ENCODE results near the gene PFKFB3.
"Not testable (repeated sequence)": the region's sequence is repeated elsewhere in the genome, so short reads cannot be mapped to it uniquely, and the experiment has no call there.

Gene PFKFB3

GRCh38 chr10:6280291-6280690 is 77.6 kb downstream of the PFKFB3 start:
- no peak for TF ChIP-seq CTCF (IDR thresholded peaks at IDR 0.05; ENCODE audit: extremely low read depth, insufficient read depth, missing control alignments)
- no peak for DNase-seq (ENCODE audit: low spot score)
- in situ Hi-C loops (cut with MboI; ENCODE audit: low pct_unique_long_range_greater_than_20kb, low sequenced_read_pairs, unreplicated experiment), result no loop called here

DNA sequence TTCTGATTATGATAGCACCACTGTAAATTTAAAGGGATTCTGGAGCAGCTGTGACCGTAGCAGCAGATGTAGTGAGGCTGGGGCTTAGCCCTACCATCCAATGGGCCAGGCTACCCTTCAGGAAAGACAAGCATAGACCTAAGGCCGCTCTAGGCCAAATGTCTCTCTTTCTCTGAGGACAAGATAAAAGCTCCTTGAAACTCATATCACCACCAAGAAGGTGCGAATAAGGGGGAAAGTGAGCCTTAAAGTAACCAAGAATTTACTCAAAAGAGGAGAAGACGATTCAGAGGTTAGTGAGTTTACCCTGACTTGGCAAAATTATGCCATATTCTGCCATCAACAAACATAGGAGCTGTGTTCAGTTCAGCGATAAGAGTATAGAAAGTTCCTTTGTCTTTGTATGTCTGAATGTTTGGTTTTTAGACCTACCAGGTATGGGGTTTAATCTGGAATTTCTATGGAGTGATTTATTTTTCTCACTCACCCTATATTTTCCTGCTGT is 79.8 kb downstream of the PFKFB3 start:
- no peak for DNase-seq (ENCODE audit: low spot score)
- no peak for TF ChIP-seq CTCF (IDR thresholded peaks at IDR 0.05; ENCODE audit: extremely low read depth, insufficient read depth, missing control alignments)
- in situ Hi-C loops (cut with MboI; ENCODE audit: low pct_unique_long_range_greater_than_20kb, low sequenced_read_pairs, unreplicated experiment), result no loop called here

GRCh38 chr10:6283655-6284054 is 80.9 kb downstream of the PFKFB3 start:
- in situ Hi-C loops (cut with MboI; ENCODE audit: low pct_unique_long_range_greater_than_20kb, low sequenced_read_pairs, unreplicated experiment), result no loop called here
- no peak for TF ChIP-seq CTCF (IDR thresholded peaks at IDR 0.05; ENCODE audit: extremely low read depth, insufficient read depth, missing control alignments)

DNA sequence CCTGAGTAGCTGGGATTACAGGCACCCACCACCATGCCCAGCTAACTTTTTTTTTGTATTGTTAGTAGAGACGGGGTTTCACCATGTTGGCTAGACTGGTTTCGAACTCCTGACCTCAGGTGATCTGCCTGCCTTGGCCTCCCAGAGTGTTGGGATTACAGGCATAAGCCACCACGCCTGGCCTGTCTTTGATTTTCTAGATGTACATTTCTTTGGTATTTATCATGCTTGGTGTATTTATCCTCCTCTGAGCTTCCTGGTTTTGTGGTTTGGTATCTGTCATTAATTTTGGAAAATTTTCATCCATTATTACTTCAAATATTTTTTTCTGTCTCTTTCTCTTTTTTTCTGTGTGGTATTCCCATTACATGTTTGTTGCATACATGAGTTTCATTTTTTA is 87.9 kb downstream of the PFKFB3 start:
- in situ Hi-C loops (cut with MboI; ENCODE audit: low pct_unique_long_range_greater_than_20kb, low sequenced_read_pairs, unreplicated experiment); DNase-seq (ENCODE audit: low spot score): not testable (repeated sequence)

More at GRCh38 chr10:6283655-6284054, 80.9 kb downstream of the PFKFB3 start:
- no peak for DNase-seq (ENCODE audit: low spot score)

GRCh38 chr10:6292741-6293151 is 90.0 kb downstream of the PFKFB3 start:
- in situ Hi-C loops (cut with MboI; ENCODE audit: low pct_unique_long_range_greater_than_20kb, low sequenced_read_pairs, unreplicated experiment), result no loop called here
- no peak for TF ChIP-seq CTCF (IDR thresholded peaks at IDR 0.05; ENCODE audit: extremely low read depth, insufficient read depth, missing control alignments)
- no peak for DNase-seq (ENCODE audit: low spot score)

GRCh38 chr10:6296425-6296824 is 93.7 kb downstream of the PFKFB3 start:
- DNase-seq (ENCODE audit: low spot score); in situ Hi-C loops (cut with MboI; ENCODE audit: low pct_unique_long_range_greater_than_20kb, low sequenced_read_pairs, unreplicated experiment): not testable (repeated sequence)

- in situ Hi-C loops (cut with MboI; ENCODE audit: low pct_unique_long_range_greater_than_20kb, low sequenced_read_pairs, unreplicated experiment), result no loop called here
- no peak for DNase-seq (ENCODE audit: low spot score)
- no peak for TF ChIP-seq CTCF (IDR thresholded peaks at IDR 0.05; ENCODE audit: extremely low read depth, insufficient read depth, missing control alignments)
Observed at GRCh38 chr10:6296828-6297251, 94.1 kb downstream of the PFKFB3 start.

- in situ Hi-C loops (cut with MboI; ENCODE audit: low pct_unique_long_range_greater_than_20kb, low sequenced_read_pairs, unreplicated experiment), result no loop called here
- TF ChIP-seq CTCF (IDR thresholded peaks at IDR 0.05; ENCODE audit: extremely low read depth, insufficient read depth, missing control alignments), result no peak
- no peak for DNase-seq (ENCODE audit: low spot score)
Observed at GRCh38 chr10:6297522-6297921, 94.8 kb downstream of the PFKFB3 start.
